GM19328 (cell line): ENCODE results near the gene BLOC1S5.

ENCODE experiments used
- ATAC-seq: cut with Tn5 transposase; IDR thresholded peaks from one replicate; pipeline ENCODE4 v1.9.1; 2021; ENCODE audit warnings: mild to moderate bottlenecking, moderate library complexity; ENCODE audit not compliant: unreplicated experiment

The BLOC1S5 gene

DNA sequence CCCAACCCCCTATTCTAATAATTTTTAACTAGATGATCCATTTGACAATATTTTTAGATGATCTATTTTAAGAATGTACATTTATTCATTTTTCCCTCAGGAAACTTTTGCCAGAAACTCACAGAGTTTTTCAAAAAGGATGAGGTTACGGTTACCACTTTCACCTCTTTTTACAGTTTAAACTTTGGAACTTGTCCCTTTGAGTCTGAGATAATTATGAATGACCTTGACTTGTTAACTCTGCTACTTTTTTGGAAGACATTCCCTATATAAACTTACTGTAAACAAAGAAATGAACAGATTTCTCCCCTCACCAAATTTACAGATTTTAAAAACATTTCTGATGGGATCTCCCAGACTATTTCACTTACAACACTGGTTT lies 18.4 kb upstream of the BLOC1S5 start:
- ATAC-seq: no peak

DNA sequence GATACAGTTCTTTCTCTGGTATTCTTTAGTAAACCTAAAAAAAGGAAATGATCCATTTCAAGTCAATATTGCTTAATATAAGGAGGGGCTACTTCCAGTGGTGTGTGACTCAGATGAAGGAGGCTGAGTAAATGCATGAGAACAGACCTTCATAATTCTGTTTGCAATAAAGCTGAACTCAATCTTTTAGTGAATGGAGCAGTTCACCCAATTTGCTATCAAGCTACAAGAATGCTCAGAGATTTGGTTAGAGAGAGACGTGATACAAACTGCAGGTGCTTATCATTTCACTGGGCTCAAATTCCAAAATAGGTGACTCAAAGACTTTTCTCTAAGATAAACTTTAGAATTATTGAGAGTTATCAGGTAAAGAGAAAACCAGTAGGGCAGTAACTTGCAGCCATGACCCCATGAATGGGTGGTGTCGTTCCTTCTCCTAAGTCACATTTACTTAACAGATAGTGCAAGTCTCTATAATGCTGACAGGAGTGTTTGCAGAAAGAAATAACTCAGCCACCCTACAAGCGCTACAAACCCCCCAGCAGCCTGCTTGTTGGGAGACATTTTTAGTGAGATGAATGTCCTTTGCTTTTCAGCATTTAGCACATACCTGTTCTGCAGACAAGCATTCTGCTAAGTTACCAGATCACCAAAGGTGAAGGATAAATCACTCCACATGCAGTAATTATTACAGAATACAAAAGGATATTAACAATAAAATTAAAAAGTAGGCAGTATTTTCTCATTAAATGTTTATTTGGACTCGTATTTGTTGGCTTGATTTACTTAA lies 16.4 kb upstream of the BLOC1S5 start:
- ATAC-seq: no peak

- no peak for ATAC-seq
These were observed 14.9 kb upstream of the BLOC1S5 start for GRCh38 chr6:8079126-8079525.

GRCh38 chr6:8077991-8078390 lies 13.8 kb upstream of the BLOC1S5 start:
- no peak for ATAC-seq

- ATAC-seq: no peak
These were observed 11.5 kb upstream of the BLOC1S5 start for GRCh38 chr6:8075704-8076103.

- no peak for ATAC-seq
These were observed 11.0 kb upstream of the BLOC1S5 start for GRCh38 chr6:8075185-8075584.

DNA sequence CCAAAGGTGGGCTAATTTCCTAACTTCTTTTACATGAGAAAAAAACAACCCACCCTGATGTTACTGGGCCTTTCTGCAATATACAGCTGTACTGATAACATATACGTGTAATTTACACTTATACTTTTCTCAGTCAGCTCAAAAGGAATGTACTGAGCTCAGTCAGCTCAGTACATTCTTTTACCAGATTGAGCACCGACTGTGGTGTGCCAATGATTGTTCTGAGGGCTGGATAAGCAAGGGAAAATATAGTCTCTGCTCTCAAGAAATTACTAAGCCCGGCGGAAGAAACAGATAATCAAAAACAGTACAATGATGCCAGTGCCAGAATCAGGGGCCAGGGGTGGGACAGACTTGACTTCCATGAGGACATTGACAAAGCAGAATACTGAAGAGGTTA lies 10.0 kb upstream of the BLOC1S5 start:
- no peak for ATAC-seq

DNA sequence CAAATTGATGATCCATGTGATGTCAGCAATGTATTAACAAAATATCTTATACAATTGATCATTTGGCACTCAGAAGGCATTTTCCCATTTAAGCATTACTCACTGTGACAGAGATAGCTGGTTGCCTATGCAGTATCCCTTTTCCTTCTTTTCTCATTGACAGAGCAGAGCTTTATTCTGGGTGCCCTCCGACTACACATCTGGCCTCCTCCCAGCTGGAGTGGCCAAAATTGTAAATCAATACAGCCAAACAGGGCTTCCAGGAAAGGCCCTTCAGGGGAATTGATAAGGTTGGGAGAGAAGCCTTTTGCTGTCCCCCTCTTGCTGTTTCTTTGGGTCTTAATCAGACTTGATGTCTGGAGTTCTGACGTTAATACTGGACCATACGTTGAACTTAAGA lies 9.6 kb upstream of the BLOC1S5 start:
- no peak for ATAC-seq

GRCh38 chr6:8070718-8071117 lies 6.5 kb upstream of the BLOC1S5 start:
- no peak for ATAC-seq

DNA sequence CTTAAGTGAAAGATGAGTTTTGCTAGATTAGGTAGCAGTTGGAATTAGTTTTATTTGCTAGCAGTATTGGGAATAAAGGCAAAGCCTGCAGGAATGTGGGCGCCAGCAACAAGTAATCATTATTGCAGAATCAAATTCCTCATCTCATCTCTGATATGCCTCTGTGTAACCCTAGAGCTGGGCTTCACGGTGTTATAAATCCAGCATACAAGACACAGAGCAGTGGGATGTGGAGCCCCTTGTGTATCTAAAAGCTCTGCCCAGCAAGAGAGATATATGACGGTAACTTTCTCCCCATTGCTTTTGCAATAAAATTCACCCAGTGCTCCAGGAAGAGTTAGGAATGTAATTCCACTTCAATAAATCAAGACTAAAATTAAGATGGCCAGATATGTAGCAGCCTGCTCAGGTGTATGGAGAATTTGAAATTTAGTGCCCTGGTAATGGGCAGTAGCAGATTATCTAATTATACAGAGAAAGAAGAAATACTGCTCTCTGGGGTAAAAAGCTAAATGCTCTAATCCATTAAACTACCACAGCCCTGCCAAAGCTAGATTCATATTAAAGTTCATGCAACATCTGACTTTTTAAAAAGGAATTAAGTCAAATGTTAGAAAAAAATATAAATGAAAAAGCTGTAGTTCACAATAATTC lies 5.6 kb upstream of the BLOC1S5 start:
- ATAC-seq: no peak

- no peak for ATAC-seq
These were observed 5.0 kb upstream of the BLOC1S5 start for GRCh38 chr6:8069151-8069550.

DNA sequence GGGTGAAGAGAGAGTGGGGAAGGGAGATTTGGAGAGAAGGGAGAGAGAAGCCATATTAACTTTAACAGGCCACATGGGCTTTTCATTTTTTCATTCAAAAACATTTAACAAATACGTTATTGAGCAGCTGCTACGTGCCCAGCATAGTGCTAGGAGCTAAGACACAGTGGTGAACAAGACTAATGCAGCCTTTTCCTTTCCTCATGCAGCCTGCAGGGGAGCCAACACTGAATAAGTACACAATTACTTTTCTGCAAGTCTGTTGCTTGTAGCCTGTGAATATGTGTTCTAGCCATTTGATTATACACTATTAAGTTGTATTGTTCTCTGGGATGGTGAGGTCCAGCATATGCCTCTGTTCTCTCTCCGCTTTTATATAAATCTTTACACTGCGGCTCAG lies 1.9 kb upstream of the BLOC1S5 start:
- no peak for ATAC-seq

- ATAC-seq: peak; percentile 46
These were observed 1.3 kb upstream of the BLOC1S5 start for GRCh38 chr6:8065519-8065911.

DNA sequence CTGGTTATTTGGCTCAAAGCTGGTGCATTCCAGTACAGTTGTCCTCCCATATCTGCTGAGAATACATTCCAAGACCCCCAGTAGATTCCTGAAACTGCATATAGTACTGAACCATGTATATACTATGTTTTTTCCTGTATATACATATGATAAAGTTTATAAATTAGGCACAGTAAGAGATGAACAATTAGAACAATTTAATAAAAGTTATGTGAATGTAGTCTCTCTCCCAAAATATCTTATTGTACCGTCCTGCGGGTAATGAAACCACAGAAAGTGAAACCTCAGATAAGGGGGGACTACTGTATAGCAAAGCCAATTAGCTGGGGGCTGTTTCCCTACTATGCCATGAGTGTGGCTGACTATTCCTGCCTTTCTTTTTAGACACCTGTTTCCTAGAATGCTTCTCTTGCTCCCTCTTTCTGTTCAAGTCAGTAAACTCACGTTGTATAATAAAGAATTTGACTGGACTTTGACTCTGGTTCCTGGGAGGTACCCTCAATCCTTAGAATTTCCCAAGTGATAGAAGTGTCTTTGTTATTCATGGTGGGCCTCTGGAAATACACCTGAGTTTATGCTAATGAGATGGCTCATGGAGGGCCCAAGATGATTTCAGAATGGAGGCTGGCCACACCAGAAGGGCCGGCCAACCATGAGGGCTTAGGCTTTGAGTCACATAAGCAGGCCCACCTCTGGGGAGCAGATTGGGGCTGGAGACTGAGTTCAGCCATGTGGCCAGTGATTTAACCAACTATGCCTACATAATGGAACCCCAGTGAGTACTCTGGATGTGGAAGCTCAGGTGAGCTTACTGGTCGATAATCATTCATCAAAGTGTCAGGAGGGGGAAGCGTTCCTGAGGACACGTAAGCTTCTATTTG lies 689 bp upstream of the BLOC1S5 start:
- ATAC-seq: no peak

DNA sequence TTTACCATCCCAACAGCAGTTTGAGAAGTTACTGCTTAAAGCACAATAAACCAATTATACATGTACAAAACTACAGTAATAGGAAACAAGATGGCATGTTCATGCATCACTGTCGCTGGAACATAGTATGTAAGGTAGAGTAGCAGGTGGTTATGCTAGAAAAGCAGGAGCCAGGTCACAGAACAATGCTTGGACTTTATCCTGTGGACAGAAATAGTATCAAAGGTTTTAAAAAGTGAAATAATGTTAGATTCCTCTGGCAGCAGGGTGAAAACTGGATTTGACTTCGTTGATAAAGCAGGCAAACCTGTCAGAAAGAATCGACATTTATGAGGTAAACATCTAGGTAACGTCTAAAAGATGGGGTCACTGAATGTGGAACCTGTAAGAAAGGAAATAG lies 2.5 kb downstream of the BLOC1S5 start:
- ATAC-seq: no peak

- ATAC-seq: no peak
These were observed 3.8 kb downstream of the BLOC1S5 start for GRCh38 chr6:8060346-8060745.

DNA sequence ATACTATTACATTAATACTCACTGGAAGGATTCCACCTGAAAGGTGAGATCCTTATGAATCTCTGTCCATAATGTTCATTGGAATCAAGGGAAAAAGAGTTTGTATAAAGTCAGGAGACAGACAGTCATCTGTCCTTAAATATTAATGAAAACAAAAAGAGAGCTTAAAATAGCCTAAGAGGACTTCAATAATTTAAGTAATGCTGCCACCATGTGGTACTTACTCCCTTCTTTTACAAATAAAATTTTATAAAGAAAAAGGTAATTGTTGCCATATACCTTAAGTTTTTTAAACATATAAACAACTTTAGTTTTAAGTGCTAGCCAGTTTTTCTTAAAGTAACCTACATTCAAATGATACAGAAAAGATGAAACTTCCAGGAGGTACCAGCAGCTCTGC lies 5.1 kb downstream of the BLOC1S5 start:
- ATAC-seq: no peak

- no peak for ATAC-seq
These were observed 6.4 kb downstream of the BLOC1S5 start for GRCh38 chr6:8057793-8058192.

DNA sequence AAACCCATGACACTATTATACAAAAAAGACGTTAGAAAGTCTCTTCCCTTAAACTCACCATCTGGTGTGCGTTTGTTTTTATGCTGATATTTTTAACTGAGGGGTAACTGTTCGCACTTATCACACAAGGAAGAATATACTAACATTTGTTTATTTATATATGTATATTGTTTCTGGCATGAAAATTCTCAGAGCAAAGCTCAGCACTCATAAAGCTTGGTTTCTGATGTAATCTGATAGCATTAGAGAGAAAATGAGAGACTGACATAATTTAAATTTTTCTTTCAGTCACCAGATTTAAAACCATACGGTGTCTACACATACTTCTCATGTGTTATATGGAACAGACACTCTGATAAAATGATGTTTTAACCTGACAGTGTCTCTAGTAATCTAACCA lies 6.9 kb downstream of the BLOC1S5 start:
- ATAC-seq: no peak

GRCh38 chr6:8054276-8054675 lies 9.9 kb downstream of the BLOC1S5 start:
- ATAC-seq: no peak

DNA sequence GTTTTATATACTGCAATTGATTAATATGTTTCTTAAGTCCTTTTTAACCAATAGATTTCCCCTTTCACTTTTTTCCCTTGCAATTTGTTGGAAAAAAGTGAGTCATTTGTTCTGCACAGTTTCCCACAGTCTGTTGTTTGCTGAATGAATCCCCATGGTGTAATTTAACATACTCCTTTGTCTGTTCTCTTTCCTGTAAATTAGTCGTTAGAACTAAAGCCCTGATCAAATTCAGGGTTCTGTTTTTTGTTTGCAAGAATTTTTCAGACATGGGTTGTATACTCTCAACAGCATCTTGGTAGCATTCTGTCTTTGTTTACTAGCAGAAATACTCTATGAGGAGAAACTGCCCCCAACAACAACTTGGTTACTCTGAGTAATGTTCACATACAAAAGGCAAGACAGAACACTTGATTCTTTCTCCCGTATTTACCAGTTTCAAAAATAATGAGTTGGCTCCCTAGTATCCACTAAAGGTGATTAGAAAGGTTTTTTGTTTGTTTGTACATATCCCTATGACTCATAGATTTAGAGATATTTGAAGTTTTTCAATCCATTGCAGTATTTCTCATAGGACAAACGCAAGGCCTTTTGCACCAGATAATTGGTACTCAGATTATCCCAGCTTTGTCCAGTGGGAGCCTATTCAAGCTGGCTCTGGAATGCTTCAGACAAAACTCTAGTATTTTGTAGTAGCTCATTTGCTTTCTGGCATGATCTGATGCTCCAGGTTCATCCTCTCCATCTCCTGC lies 16.5 kb downstream of the BLOC1S5 start:
- ATAC-seq: no peak
